Right lung (tissue), 5 donors: ENCODE results near the gene TFB1M. TPM values are rescaled to one million over a fixed set of nuclear protein-coding genes. Genes with fewer than 3 reads are reported as not detected.
A peak's percentile ranks its signal among the peaks of the same experiment; 100 is the strongest.
"Not testable (repeated sequence)": the region's sequence is repeated elsewhere in the genome, so short reads cannot be mapped to it uniquely, and the experiment has no call there.

Experiments
- DNase-seq, 2 donors: peaks; one replicate each; pipeline ENCODE4 v3.0.0-alpha.2; 2013
- polyA plus RNA-seq, 5 donors: library from polyadenylated mRNA; unstranded; fragments of 120-200 nt; gene quantifications; one replicate each; pipeline versions ENCODE4 v1.2.1 to v1.2.3, GENCODE V29; 2013; ENCODE audit warnings: inconsistent platforms in 1 of 5, low replicate concordance in 1 of 5; ENCODE audit not compliant: insufficient read length in 5 of 5, insufficient read depth in 1 of 5

Gene TFB1M
- polyA plus RNA-seq, 5 donors = 18.2 to 28.0 (median 25.7) TPM

- DNase-seq = no peak
Measured at GRCh38 chr6:155241966-155242365, 72.3 kb downstream of the TFB1M start.

GRCh38 chr6:155240905-155241600 is 73.2 kb downstream of the TFB1M start:
- no peak for DNase-seq

- no peak for DNase-seq
Measured at GRCh38 chr6:155237613-155238012, 76.7 kb downstream of the TFB1M start.

GRCh38 chr6:155235087-155235486 is 79.2 kb downstream of the TFB1M start:
- no peak for DNase-seq

- no peak for DNase-seq
Measured at GRCh38 chr6:155234687-155235086, 79.6 kb downstream of the TFB1M start.

- DNase-seq = no peak
Measured at GRCh38 chr6:155234167-155234566, 80.1 kb downstream of the TFB1M start.

- no peak for DNase-seq
Measured at GRCh38 chr6:155232848-155233247, 81.4 kb downstream of the TFB1M start.

- not testable (repeated sequence) for DNase-seq
Measured at GRCh38 chr6:155230975-155231374, 83.3 kb downstream of the TFB1M start.

- DNase-seq = peak; percentile 32 to 44
Measured at GRCh38 chr6:155228546-155229166, 85.6 kb downstream of the TFB1M start.

GRCh38 chr6:155227046-155227445 is 87.2 kb downstream of the TFB1M start:
- no peak for DNase-seq

- no peak for DNase-seq
Measured at GRCh38 chr6:155224618-155225017, 89.7 kb downstream of the TFB1M start.

GRCh38 chr6:155223646-155224451 is 90.4 kb downstream of the TFB1M start:
- DNase-seq = no peak

- DNase-seq = no peak
Measured at GRCh38 chr6:155222506-155222905, 91.8 kb downstream of the TFB1M start.

GRCh38 chr6:155221086-155221485 is 93.2 kb downstream of the TFB1M start:
- DNase-seq = no peak

GRCh38 chr6:155219858-155220301 is 94.4 kb downstream of the TFB1M start:
- no peak for DNase-seq

GRCh38 chr6:155219299-155219698 is 95.0 kb downstream of the TFB1M start:
- no peak for DNase-seq

- not testable (repeated sequence) for DNase-seq
Measured at GRCh38 chr6:155218711-155219110, 95.6 kb downstream of the TFB1M start.

GRCh38 chr6:155216312-155217046 is 97.8 kb downstream of the TFB1M start:
- DNase-seq = no peak

- no peak for DNase-seq
Measured at GRCh38 chr6:155215906-155216305, 98.4 kb downstream of the TFB1M start.

GRCh38 chr6:155213611-155214372 is 100.5 kb downstream of the TFB1M start:
- no peak for DNase-seq
